Measurements from ENCODE around the gene HLA-DPB1. TPM values are rescaled to one million over a fixed set of nuclear protein-coding genes. Genes with fewer than 3 reads are reported as not detected.

HLA-DPB1 gene
- total RNA-seq, 2 experiments from 2014 or later, result 29.0 to 31.7 TPM

DNA sequence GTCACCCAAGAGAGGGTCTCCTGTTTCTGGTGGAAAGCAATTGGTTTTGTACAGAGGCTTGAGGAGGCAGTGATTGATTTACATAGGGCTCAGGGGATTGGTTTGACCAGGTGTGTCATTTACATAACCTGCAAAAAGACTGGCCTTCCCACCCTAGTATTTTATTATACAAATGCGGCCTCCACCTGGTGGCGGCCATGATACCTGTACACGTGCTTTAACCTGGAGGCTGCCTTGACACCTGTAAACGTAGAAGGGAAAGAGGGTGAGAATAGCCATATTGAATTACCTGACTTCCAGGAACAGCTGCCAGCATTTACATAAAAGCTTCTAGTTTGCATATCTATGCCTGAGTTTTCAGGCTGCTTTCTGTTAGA is 48.7 kb downstream of the HLA-DPB1 start:
- Histone ChIP-seq H3K4me3 (ENCODE audit: low read length) (no peak overlapping the region), H3K27me3 (ENCODE audit: control insufficient read depth in 1 of 2, insufficient read depth in 2 of 2, low read length in 2 of 2) (no peaks in the 10 kb centered on the region), H3K36me3 (ENCODE audit: insufficient read depth, low read length) (no peaks in the 10 kb centered on the region), H3K27ac (ENCODE audit: low read depth in 1 of 2, low read length in 2 of 2) (no peak overlapping the region), H3K4me1 (ENCODE audit: insufficient read depth, low read length) (no peaks in the 10 kb centered on the region), H3K9me3 (ENCODE audit: control insufficient read depth in 1 of 2, insufficient read depth in 1 of 2, low read length in 2 of 2) (peaks cover 5 to 14% of the 10 kb centered on the region in 2 experiments)
- ATAC-seq (ENCODE audit: poor library complexity) (no peak), DNase-seq (no peak)
- Mint-ChIP-seq H3K27me3 (peaks cover 28% of the 10 kb centered on the region), H3K4me3 (no peak overlapping the region), H3K36me3 (ENCODE audit: low read depth) (no peaks in the 10 kb centered on the region), H3K27ac (no peak overlapping the region), H3K4me1 (ENCODE audit: low read depth) (no peaks in the 10 kb centered on the region), H3K9me3 (peaks cover 7% of the 10 kb centered on the region)
- POLR2A ChIA-PET, result no interaction called here
- CTCF ChIA-PET, result interaction anchor here (1.2 to 2.2 kb wide), 3 partner anchors 23 to 124 kb away, joined by 3 to 6 read pairs (median 5); no protein-coding TSS in a partner anchor
- no peak for TF ChIP-seq CTCF (IDR thresholded peaks at IDR 0.05)
- intact Hi-C loops (cut with DNase I, micrococcal nuclease), result loop anchor here in 1 of 2 experiments (10.0 kb wide), 1 partner anchor 350 kb away; no protein-coding TSS in a partner anchor

DNA sequence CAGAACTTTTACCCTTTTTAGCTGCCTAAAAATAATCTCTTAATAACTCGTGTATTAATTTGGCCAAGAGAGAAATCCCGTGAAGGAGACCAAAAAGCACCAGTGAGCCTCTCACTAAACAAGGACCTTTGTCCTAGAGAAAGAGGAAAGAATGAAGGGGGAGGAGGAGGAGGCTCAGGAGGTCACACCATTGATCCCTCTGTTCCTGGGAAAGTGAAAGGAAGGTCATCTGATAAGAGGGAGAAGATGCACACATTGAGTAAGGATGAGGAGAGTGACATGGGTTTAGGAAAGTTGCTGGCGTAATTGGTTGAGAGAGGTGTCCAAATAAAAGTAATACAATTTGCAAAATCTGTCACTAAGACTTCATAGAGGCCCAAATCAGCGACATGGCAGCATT is 49.2 kb downstream of the HLA-DPB1 start:
- Histone ChIP-seq H3K36me3 (ENCODE audit: insufficient read depth, low read length) (no peaks in the 10 kb centered on the region), H3K4me3 (ENCODE audit: low read length) (no peak overlapping the region), H3K4me1 (ENCODE audit: insufficient read depth, low read length) (no peaks in the 10 kb centered on the region), H3K9me3 (ENCODE audit: control insufficient read depth in 1 of 2, insufficient read depth in 1 of 2, low read length in 2 of 2) (peaks cover 5 to 14% of the 10 kb centered on the region in 2 experiments), H3K27me3 (ENCODE audit: control insufficient read depth in 1 of 2, insufficient read depth in 2 of 2, low read length in 2 of 2) (no peaks in the 10 kb centered on the region), H3K27ac (ENCODE audit: low read depth in 1 of 2, low read length in 2 of 2) (no peak overlapping the region)
- Mint-ChIP-seq H3K4me3 (no peak overlapping the region), H3K27ac (no peak overlapping the region), H3K27me3 (peaks cover 30% of the 10 kb centered on the region), H3K36me3 (ENCODE audit: low read depth) (no peaks in the 10 kb centered on the region), H3K4me1 (ENCODE audit: low read depth) (no peaks in the 10 kb centered on the region), H3K9me3 (peaks cover 7% of the 10 kb centered on the region)
- no peak for ATAC-seq (ENCODE audit: poor library complexity)
- CTCF ChIA-PET, result interaction anchor here (1.2 to 2.2 kb wide), 2 partner anchors 23 to 72 kb away, joined by 3 to 6 read pairs; no protein-coding TSS in a partner anchor
- TF ChIP-seq CTCF (IDR thresholded peaks at IDR 0.05), result no peak
- intact Hi-C loops (cut with DNase I, micrococcal nuclease), result loop anchor here in 1 of 2 experiments (10.0 kb wide), 1 partner anchor 350 kb away; no protein-coding TSS in a partner anchor
- no peak for DNase-seq
- POLR2A ChIA-PET, result no interaction called here

- DNase-seq, result peak; percentile 28 to 73 (median 50)
- ChIA-PET POLR2A (no interaction called here), CTCF (interaction anchor here (0.6 to 1.7 kb wide), 8 partner anchors 9 to 122 kb away, joined by 3 to 5 read pairs (median 3); no protein-coding TSS in a partner anchor)
- H3K36me3 Mint-ChIP-seq (ENCODE audit: low read depth), result no peaks in the 10 kb centered on the region
- peaks cover 28% of the 10 kb centered on the region for H3K27me3 Mint-ChIP-seq
- no peak overlapping the region for H3K27ac Mint-ChIP-seq
- H3K27ac ChIP-seq (ENCODE audit: low read depth in 1 of 2, low read length in 2 of 2), result no peak overlapping the region
- peaks cover 5 to 14% of the 10 kb centered on the region in 2 experiments for H3K9me3 ChIP-seq (ENCODE audit: control insufficient read depth in 1 of 2, insufficient read depth in 1 of 2, low read length in 2 of 2)
- H3K4me3 Mint-ChIP-seq, result no peak overlapping the region
- intact Hi-C loops (cut with DNase I, micrococcal nuclease), result loop anchor here in 1 of 2 experiments (10.0 kb wide), 1 partner anchor 349 kb away; no protein-coding TSS in a partner anchor
- no peaks in the 10 kb centered on the region for H3K36me3 ChIP-seq (ENCODE audit: insufficient read depth, low read length)
- no peaks in the 10 kb centered on the region for H3K4me1 Mint-ChIP-seq (ENCODE audit: low read depth)
- H3K4me3 ChIP-seq (ENCODE audit: low read length), result no peak overlapping the region
- H3K9me3 Mint-ChIP-seq, result peaks cover 7% of the 10 kb centered on the region
- no peak for ATAC-seq (ENCODE audit: poor library complexity)
- TF ChIP-seq CTCF (IDR thresholded peaks at IDR 0.05), result peak; percentile 56
- no peaks in the 10 kb centered on the region for H3K27me3 ChIP-seq (ENCODE audit: control insufficient read depth in 1 of 2, insufficient read depth in 2 of 2, low read length in 2 of 2)
- H3K4me1 ChIP-seq (ENCODE audit: insufficient read depth, low read length), result no peaks in the 10 kb centered on the region
Observed at GRCh38 chr6:33126101-33126714, 50.4 kb downstream of the HLA-DPB1 start.

Measured in CD4-positive, alpha-beta T cell (primary cell).